Embryonic facial prominence (tissue), 1 donor: Measurements from ENCODE around the gene COPA.
"Not testable (repeated sequence)": the region's sequence is repeated elsewhere in the genome, so short reads cannot be mapped to it uniquely, and the experiment has no call there.

Experiments
- DNase-seq: peaks from one replicate; pipeline ENCODE4 v3.0.0-alpha.2; 2016; ENCODE audit errors: extremely low spot score

Gene COPA

GRCh38 chr1:160342953-160343869, at the start of gene COPA, which contains the start of gene NCSTN:
Gene COPA, minus strand, starts transcription at chr1:160343250. Its CDS starts 80 bp downstream, at chr1:160343170.
Gene NCSTN, plus strand, starts transcription at chr1:160343383. Its CDS starts 14 bp downstream, at chr1:160343397.
- DNase-seq, result peak; percentile 92

DNA sequence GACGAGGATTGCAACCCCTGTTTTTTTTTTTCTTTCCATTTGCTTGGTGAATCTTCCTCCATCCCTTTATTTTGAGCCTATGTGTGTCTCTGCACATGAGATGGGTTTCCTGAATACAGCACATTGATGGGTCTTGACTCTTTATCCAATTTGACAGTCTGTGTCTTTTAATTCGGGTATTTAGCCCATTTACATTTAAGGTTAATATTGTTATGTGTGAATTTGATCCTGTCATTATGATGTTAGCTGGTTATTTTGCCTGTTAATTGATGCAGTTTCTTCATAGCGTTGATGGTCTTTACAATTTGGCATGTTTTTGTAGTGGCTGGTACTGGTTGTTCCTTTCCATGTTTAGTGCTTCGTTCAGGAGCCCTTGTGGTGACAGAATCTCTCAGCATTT, 45.4 kb upstream of the COPA start:
- not testable (repeated sequence) for DNase-seq

- DNase-seq, result not testable (repeated sequence)
Measured at GRCh38 chr1:160384812-160385211, 41.8 kb upstream of the COPA start.

DNA sequence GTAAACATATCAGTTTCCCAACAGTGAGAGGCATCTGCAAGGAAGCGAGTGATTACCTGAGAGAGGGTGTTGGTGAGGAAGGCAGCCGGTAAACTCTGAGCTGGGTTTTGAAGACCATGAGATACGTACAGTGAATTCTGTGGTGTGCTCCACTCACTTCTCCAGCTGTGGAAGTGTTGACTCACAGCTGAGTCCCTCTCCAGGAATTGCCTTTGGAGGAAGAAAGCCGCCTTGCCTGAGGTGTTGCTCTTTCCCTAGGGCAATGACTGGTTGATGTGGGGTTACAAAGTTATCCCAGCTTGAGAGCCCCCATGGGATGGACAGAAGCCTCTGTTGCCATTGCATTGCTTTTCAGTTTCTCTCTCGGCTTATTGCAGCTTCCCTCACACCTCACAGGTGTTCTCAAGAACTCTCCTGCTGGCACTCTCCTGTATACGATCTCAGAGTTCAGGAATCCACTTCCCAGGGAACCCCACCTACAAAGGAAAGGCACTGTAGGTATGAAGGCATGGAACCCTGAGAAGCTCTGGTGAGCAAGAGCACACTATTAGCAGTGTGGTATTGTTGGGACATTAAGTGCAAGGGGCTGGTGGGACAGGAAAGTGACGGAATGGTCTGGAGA, 34.6 kb upstream of the COPA start:
- no peak for DNase-seq

DNA sequence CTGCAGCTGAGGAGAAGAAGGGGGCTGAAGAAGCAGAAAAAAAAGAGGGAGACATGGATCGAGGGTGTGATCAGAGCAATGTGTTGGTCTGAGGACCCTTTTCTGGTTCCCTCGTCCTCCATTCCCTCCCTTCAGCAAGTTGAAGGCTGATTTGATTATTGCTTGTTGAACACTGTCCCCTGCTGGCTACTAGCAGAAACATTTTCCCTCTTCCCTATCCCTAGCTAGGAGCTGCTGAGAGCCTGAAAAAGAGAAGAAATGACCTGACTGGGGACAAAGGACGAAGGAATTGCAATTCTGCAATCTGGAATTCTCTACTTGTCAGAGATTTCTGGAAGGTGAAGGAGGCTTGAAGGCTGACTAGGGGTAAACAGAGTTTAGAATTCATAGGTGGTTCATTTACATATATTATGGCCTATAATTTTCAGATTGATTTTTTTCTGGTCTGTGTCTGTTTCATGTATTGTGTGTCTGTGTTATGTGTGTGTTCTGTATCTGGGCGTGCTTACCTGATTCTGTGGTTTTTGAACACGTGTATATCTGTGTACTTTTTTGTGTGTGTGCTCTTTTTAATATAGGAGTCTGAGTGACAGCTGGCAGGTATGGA, 33.6 kb upstream of the COPA start:
- DNase-seq, result peak; percentile 76

DNA sequence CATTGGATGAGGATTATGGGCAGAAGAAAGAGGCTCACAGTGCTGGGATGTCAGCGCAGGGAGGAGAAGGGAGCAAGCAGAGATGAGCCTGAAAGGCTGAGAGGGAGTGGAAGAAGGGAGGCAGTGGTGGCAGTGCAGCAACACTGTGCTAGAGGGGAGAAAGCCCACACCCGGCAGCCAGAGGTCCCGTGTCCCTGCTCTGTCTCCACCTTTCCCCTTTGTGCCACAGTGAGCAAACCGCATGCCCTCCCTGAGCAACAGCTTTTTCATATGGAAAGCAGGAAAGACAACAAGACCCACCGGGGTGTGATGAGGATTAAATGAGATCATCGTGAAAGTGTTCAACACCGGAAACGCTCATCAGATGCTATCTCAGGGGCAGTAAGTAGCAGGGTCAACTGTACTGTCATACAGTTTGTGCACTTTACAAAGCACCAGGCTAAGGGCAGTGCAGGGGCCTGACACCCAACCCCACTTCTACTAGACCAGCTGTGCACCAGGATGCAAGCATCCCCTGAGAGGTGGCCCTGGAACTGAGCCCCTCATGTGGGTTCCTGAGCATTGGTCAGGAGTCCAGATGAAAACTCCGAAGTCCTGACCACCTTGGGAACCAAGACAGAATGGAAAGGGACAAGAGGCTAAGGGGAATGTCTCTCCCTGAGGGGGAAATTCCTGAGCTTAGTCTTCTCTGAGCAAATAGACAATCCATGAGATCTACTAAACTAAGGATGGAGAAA, 32.9 kb upstream of the COPA start:
- DNase-seq, result no peak

DNA sequence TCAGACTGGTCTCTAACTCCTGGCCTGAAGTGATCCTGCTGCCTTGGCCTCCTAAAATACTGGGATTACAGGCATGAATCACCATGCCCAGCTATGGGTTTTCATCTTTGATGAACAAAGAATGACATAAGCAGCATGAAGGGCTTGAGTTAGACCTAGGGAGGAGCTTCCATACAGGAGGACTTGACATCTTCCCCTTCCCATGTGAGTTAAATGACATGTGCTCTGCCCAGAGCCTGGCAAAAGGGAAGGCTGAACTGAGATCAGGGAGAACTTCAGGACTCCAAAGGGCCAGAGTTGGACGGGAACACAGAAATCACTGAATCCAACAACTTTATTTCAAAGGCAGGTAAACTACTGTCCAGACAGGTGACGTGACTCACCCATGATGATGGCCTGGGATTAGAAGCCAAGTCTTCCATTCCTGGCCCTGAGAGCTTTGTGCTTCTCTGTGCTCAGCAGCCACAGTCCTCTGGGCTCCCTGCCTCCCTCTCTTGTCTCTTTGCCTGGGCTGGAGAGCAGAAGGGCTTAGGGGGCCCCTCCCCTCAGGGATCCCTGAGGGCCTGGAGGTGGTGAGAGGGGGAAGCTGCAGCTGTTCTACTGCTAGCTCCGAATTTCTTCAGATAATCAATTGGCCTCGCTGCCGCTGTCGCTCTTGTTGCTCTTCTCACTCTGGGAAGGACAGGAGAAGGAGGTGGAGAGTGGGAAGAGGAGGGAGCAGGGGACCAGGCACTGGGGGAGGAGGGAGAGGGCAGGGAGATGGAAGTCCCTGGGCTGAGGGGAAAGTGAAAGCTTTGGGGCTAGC, 31.5 kb upstream of the COPA start:
- DNase-seq, result no peak

GRCh38 chr1:160373696-160374095, 30.6 kb upstream of the COPA start:
- no peak for DNase-seq

DNA sequence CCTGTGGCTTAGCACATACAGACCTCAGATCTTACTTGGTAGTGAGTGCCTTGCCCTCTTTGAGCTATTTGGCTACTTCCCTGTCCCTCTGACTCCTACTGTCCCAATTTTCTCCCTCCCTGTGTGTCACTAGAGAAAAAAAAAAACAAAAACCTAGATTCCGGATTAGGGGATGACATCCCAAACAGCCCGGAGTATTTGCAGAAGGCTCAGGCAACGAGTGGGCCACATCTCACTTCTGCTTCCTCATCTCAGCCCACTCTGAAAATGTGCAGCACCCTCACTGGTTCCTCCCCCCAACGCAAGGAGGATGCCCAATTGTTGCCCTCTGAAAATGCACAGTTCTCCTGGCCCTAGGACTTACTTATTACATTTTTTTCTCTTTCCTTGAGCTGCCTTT, 28.7 kb upstream of the COPA start:
- no peak for DNase-seq

- no peak for DNase-seq
Measured at GRCh38 chr1:160371346-160371631, 28.2 kb upstream of the COPA start.

DNA sequence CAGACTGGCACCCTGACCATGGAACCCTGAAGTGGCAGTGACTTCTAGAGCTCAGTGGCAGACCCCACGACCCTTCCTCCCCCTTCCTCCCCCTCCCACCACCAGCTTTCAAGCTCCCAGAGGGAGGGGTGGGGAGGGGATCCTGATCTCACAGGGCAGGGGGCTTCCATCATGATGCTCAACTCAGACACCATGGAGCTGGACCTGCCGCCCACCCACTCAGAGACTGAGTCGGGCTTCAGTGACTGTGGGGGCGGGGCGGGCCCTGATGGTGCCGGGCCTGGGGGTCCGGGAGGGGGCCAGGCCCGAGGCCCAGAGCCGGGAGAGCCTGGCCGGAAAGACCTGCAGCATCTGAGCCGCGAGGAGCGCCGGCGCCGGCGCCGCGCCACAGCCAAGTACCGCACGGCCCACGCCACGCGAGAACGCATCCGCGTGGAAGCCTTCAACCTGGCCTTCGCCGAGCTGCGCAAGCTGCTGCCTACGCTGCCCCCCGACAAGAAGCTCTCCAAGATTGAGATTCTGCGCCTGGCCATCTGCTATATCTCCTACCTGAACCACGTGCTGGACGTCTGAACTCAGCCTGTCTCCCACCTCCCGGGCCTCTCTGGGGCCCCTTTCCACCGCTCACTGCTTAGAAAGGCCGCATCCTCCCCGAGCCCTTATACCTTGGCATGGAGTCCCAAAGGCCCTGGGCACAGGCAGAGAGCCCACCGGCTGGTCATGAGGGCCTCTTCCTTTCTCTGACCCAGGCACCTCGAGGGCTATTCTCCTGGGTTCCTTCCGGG, 27.7 kb upstream of the COPA start:
- no peak for DNase-seq

DNA sequence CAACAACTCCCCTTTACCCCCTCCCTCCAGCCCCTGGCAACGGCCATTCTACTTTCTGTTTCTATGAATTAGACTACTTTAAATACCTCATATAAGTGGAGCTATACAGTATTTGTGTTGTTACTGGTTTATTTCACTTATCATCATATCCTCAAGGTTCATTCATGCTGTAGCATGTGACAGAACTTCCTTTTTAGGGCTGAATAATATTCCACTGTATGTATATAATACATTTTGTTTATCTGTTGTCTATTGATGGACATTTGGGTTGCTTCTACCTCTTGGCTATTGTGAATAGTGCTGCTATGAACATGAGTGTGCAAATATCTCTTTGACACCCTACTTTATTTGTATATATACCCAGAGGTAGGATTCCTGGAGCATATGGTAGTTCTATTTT, 26.0 kb upstream of the COPA start:
- no peak for DNase-seq

GRCh38 chr1:160367934-160368923, 25.2 kb upstream of the COPA start:
- no peak for DNase-seq

DNA sequence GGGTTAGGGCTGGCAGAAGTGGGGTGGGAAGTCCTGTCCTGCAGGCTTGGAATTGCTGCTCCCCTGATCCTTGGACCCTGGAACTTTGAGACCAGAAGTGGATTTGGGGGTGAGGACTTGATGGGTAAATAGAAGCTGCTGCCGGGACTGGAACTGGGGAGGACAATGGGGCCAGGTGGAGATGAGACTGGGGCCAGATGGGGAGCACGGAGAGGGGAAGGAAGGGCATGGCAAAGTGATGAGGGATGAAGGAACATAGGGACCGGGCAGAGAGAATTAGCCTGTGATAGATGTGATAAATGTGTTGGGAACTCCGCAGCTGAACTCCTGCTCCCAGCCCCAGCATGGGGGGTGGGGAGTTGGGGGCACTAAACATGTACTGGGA, 24.5 kb upstream of the COPA start:
- DNase-seq, result no peak

DNA sequence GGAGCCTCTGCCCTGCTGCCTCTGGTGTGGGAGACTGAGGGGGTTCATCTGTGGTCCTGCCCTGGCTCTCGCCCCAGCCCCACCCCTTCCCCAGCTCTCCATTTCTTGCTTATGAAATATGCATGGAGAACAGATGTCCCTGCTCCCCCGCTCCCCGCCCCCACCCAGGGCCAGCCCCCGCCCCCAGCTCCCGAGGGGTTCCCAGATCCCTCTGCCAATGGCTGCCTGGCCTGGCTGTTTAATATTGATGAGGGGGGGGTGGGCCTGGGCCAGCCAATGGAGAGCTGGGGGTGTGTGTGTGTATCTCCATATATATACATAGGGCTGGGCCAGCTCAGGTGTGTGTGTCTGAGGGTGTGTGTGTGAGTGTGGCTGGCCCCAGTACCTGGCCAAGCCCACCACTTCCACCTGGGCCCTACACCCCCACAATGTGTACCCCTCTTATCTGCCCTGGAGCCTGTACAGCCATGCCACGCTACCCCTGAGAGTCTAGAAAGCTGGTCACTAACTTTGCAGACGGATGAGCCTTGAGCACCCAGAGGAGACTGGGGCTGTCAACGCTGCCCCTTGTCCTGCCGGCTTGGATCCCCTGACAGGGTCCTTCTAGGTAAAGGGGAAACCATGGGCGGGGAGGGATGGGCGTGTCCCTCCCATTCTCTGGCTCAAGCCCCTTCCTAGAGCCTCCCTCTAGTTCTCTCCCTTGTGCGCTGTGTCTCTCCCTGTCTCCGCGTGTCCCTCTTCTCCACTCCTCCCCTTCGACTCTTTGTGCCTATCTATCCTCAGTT, 23.9 kb upstream of the COPA start, which contains the start of gene NHLH1:
Gene NHLH1 (plus strand): TSS at position 341 of the 785 bp plus-strand sequence. CDS start 3,661 bp downstream, outside the sequence.
- DNase-seq, result no peak

DNA sequence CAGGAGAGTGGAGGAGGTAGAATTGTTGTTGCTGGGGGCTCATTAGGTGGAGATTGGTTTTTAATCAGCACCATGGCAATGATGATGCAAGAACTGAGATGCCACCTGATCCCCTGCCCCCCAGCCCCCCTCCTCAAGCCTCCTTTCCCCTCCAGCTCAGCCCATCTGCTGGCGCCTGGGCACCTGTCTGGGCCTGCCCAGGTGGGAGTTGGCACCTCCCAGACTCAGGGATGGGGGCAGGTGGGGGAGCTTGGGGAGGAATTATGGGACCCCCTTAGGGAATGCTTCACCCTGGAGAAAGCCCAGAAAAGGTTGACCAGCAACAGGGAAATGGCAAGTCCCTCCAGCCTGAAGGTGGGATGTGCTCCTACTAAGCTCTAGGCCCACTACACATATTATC, 22.3 kb upstream of the COPA start:
- DNase-seq, result no peak

- DNase-seq, result no peak
Measured at GRCh38 chr1:160363951-160364735, 21.1 kb upstream of the COPA start.

- no peak for DNase-seq
Measured at GRCh38 chr1:160363010-160363409, 20.0 kb upstream of the COPA start.
